ENCODE measurements around the gene ITLN1.

GRCh38 chr1:160911925-160912324 lies 26.9 kb upstream of the ITLN1 start:
- TF ChIP-seq RAD21 (conservative IDR thresholded peaks at IDR 0.05), result no peak
- TF ChIP-seq, protein P1, sequence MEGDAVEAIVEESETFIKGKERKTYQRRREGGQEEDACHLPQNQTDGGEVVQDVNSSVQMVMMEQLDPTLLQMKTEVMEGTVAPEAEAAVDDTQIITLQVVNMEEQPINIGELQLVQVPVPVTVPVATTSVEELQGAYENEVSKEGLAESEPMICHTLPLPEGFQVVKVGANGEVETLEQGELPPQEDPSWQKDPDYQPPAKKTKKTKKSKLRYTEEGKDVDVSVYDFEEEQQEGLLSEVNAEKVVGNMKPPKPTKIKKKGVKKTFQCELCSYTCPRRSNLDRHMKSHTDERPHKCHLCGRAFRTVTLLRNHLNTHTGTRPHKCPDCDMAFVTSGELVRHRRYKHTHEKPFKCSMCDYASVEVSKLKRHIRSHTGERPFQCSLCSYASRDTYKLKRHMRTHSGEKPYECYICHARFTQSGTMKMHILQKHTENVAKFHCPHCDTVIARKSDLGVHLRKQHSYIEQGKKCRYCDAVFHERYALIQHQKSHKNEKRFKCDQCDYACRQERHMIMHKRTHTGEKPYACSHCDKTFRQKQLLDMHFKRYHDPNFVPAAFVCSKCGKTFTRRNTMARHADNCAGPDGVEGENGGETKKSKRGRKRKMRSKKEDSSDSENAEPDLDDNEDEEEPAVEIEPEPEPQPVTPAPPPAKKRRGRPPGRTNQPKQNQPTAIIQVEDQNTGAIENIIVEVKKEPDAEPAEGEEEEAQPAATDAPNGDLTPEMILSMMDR (IDR thresholded peaks at IDR 0.05; ENCODE audit: poor library complexity, severe bottlenecking), result no peak
- TF ChIP-seq EP300 (conservative IDR thresholded peaks at IDR 0.05; ENCODE audit: poor library complexity, severe bottlenecking), result no peak
- TF ChIP-seq EZH2 (IDR thresholded peaks at IDR 0.05; ENCODE audit: borderline replicate concordance, insufficient read depth, low read length, poor library complexity, severe bottlenecking), result no peak
- TF ChIP-seq, protein P2, sequence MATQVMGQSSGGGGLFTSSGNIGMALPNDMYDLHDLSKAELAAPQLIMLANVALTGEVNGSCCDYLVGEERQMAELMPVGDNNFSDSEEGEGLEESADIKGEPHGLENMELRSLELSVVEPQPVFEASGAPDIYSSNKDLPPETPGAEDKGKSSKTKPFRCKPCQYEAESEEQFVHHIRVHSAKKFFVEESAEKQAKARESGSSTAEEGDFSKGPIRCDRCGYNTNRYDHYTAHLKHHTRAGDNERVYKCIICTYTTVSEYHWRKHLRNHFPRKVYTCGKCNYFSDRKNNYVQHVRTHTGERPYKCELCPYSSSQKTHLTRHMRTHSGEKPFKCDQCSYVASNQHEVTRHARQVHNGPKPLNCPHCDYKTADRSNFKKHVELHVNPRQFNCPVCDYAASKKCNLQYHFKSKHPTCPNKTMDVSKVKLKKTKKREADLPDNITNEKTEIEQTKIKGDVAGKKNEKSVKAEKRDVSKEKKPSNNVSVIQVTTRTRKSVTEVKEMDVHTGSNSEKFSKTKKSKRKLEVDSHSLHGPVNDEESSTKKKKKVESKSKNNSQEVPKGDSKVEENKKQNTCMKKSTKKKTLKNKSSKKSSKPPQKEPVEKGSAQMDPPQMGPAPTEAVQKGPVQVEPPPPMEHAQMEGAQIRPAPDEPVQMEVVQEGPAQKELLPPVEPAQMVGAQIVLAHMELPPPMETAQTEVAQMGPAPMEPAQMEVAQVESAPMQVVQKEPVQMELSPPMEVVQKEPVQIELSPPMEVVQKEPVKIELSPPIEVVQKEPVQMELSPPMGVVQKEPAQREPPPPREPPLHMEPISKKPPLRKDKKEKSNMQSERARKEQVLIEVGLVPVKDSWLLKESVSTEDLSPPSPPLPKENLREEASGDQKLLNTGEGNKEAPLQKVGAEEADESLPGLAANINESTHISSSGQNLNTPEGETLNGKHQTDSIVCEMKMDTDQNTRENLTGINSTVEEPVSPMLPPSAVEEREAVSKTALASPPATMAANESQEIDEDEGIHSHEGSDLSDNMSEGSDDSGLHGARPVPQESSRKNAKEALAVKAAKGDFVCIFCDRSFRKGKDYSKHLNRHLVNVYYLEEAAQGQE (IDR thresholded peaks at IDR 0.05; ENCODE audit: borderline replicate concordance), result no peak
